OCI-LY3 (cell line): Measurements from ENCODE around the gene HLA-DQB1.
A peak's percentile ranks its signal among the peaks of the same experiment; 100 is the strongest.

Experiments
- H2AFZ ChIP-seq: fragments of 200-600, 300-600 bp; shearing (Covaris generic); 2 replicates; pipeline ENCODE4 v1.6.0; 2014; ENCODE audit warnings: antibody characterized with exemption, low read depth, low read length
- H3K27ac ChIP-seq: fragments of 200-600, 300-600 bp; sonication (generic); 2 replicates; pipeline ENCODE4 v1.5.1; 2014; ENCODE audit warnings: mild to moderate bottlenecking, low read length, moderate library complexity, mixed read lengths
- H3K27me3 ChIP-seq: fragments of 200-600, 300-600 bp; sonication (generic); 2 replicates; pipeline ENCODE4 v1.6.1; 2014; ENCODE audit warnings: low read depth, low read length, mixed read lengths
- H3K36me3 ChIP-seq: fragments of 200-600, 300-600 bp; sonication (generic); replicated peaks from 2 replicates; pipeline ENCODE3; 2014; ENCODE audit warnings: low read depth, low read length, mixed read lengths
- H3K4me1 ChIP-seq: fragments of 300-600, 200-600 bp; sonication (generic); 2 replicates; pipeline ENCODE4 v1.6.1; 2014; ENCODE audit warnings: low read length, mixed read lengths
- H3K4me2 ChIP-seq: fragments of 200-600, 300-600 bp; sonication (generic); 2 replicates; pipeline ENCODE4 v1.6.1; 2014; ENCODE audit warnings: low read length, mixed read lengths
- H3K4me3 ChIP-seq: fragments of 300-600, 200-600 bp; sonication (generic); 2 replicates; pipeline ENCODE4 v1.5.1; 2014; ENCODE audit warnings: antibody characterized with exemption, mild to moderate bottlenecking, low read length, moderate library complexity
- H3K79me2 ChIP-seq: fragments of 300-600, 200-600 bp; shearing (Covaris generic); 2 replicates; pipeline ENCODE4 v1.6.1; 2014; ENCODE audit warnings: mild to moderate bottlenecking, low read length, mixed read lengths
- H3K9ac ChIP-seq: fragments of 300-600, 200-600 bp; shearing (Covaris generic); 2 replicates; pipeline ENCODE4 v1.6.0; 2014; ENCODE audit warnings: mild to moderate bottlenecking, low read length, moderate library complexity
- H3K9me3 ChIP-seq: fragments of 200-600, 300-600 bp; shearing (Covaris generic); 2 replicates; pipeline ENCODE4 v1.6.1; 2014; ENCODE audit warnings: low read length, mixed read lengths; ENCODE audit not compliant: insufficient read depth
- H4K20me1 ChIP-seq: fragments of 200-600, 300-600 bp; sonication (generic); 2 replicates; pipeline ENCODE4 v1.6.1; 2016; ENCODE audit warnings: low read length, mixed read lengths; ENCODE audit not compliant: insufficient read depth
- CTCF ChIP-seq: fragments of 200-600, 300-600 bp; sonication (generic); IDR thresholded peaks from 2 replicates; pipeline ENCODE4 v1.5.1; 2014; ENCODE audit warnings: antibody characterized with exemption, low read length, low read depth
- EZH2phosphoT487 ChIP-seq: fragments of 200-600 bp; shearing (Covaris generic); IDR thresholded peaks from 2 replicates; pipeline ENCODE4 v1.6.1; 2018; ENCODE audit warnings: antibody characterized with exemption, mixed run types, low read depth

HLA-DQB1 gene

GRCh38 chr6:32703347-32703746, 36.9 kb upstream of the HLA-DQB1 start:
- no peak overlapping the region for H3K4me3 ChIP-seq
- no peak for TF ChIP-seq EZH2phosphoT487
- TF ChIP-seq CTCF = no peak
- H3K36me3 ChIP-seq = no peaks in the 10 kb centered on the region

GRCh38 chr6:32700391-32701040, 34.1 kb upstream of the HLA-DQB1 start:
- Histone ChIP-seq H3K27me3 (peaks cover 2% of the 10 kb centered on the region; the same call in 1 of the 2 replicates), H3K4me1 (peaks cover 19% of the 10 kb centered on the region), H2AFZ (peak overlapping the region; percentile 72; the same call in 1 of the 2 replicates), H4K20me1 (no peaks in the 10 kb centered on the region), H3K36me3 (no peaks in the 10 kb centered on the region), H3K4me2 (peak overlapping the region; percentile 79), H3K4me3 (peak overlapping the region; percentile 69), H3K9me3 (no peaks in the 10 kb centered on the region), H3K27ac (no peak overlapping the region), H3K9ac (no peak overlapping the region), H3K79me2 (no peaks in the 10 kb centered on the region)
- peak; percentile 83 for TF ChIP-seq CTCF
- TF ChIP-seq EZH2phosphoT487 = no peak

More at GRCh38 chr6:32703347-32703746, 36.9 kb upstream of the HLA-DQB1 start:
- Histone ChIP-seq H3K9ac (no peak overlapping the region), H3K79me2 (no peaks in the 10 kb centered on the region), H3K27ac (no peak overlapping the region), H2AFZ (no peak overlapping the region; the same call in 1 of the 2 replicates), H3K27me3 (peaks cover 2% of the 10 kb centered on the region; the same call in 1 of the 2 replicates), H3K9me3 (no peaks in the 10 kb centered on the region), H3K4me2 (peak overlapping the region; percentile 34), H4K20me1 (no peaks in the 10 kb centered on the region), H3K4me1 (peaks cover 19% of the 10 kb centered on the region)

- no peak overlapping the region for H3K27ac ChIP-seq
- no peak overlapping the region for H3K9ac ChIP-seq
- H3K27me3 ChIP-seq = peaks cover 2% of the 10 kb centered on the region; the same call in 1 of the 2 replicates
- H3K79me2 ChIP-seq = no peaks in the 10 kb centered on the region
- TF ChIP-seq CTCF (no peak), EZH2phosphoT487 (no peak)
- H3K36me3 ChIP-seq = no peaks in the 10 kb centered on the region
- H2AFZ ChIP-seq = no peak overlapping the region
- H4K20me1 ChIP-seq = no peaks in the 10 kb centered on the region
- H3K9me3 ChIP-seq = no peaks in the 10 kb centered on the region
- no peak overlapping the region for H3K4me3 ChIP-seq
- peaks cover 17% of the 10 kb centered on the region for H3K4me1 ChIP-seq
- no peak overlapping the region for H3K4me2 ChIP-seq
Measured at GRCh38 chr6:32697031-32697430, 30.6 kb upstream of the HLA-DQB1 start.

GRCh38 chr6:32692019-32692418, 25.6 kb upstream of the HLA-DQB1 start:
- 0 out of 2 replicates have a peak overlapping the region, but pooled peaks have one; percentile 22 for H3K9ac ChIP-seq
- no peaks in the 10 kb centered on the region for H3K9me3 ChIP-seq
- no peak overlapping the region for H3K4me3 ChIP-seq
- peak overlapping the region; percentile 73 for H3K27ac ChIP-seq
- H3K27me3 ChIP-seq = no peaks in the 10 kb centered on the region
- H3K4me1 ChIP-seq = peaks cover 48% of the 10 kb centered on the region
- peak overlapping the region; percentile 38; the same call in 1 of the 2 replicates for H3K4me2 ChIP-seq
- no peak overlapping the region for H2AFZ ChIP-seq
- H4K20me1 ChIP-seq = no peaks in the 10 kb centered on the region
- no peaks in the 10 kb centered on the region for H3K36me3 ChIP-seq
- TF ChIP-seq EZH2phosphoT487 = no peak
- TF ChIP-seq CTCF = peak; percentile 77
- H3K79me2 ChIP-seq = no peaks in the 10 kb centered on the region
